HG02588 (cell line): Measurements from ENCODE around the gene MINAR1.

Experiments used
- ATAC-seq: cut with Tn5 transposase; IDR thresholded peaks from one replicate; pipeline ENCODE4 v1.9.1; 2021; ENCODE audit warnings: mild to moderate bottlenecking, moderate library complexity; ENCODE audit not compliant: unreplicated experiment

The MINAR1 gene

DNA sequence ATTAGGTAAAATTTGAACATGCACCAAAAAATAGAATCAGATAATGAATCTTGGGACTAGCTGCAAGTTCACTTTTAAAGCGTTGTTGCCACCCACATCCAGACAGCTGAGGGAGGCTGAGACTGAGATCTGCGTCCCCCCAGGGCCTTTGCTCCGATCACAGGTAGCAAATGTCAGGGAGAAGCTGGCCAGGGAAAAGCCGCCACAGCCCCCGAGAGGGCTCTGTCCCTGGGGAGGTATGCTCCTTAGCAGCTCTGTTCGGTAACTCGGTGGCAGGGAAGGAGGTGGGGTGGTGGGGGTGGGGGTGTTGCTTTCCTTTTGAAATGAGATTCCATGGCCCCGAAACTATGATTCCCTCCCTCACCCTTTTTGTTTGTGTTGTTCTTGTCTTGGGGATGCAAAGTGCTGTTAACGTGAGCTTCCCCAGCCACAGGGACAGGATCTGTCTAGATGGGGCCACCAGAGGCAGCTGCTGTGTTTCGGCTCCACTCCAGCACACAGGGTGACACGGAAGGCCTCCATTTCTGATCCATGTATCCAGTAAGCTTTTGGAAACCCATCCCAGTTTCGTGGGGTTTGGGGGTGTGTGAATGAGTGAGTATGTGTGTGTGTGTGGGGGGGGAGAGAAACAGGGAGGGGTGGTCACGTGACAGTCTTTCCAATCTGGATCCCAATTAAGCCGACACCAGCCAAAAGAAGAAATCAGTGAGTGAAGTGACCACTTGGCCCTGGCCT lies 1.1 kb upstream of the MINAR1 start:
- ATAC-seq = no peak

- no peak for ATAC-seq
Observed at GRCh38 chr15:79432345-79433275, 474 bp downstream of the MINAR1 start.

GRCh38 chr15:79433276-79433990 lies 1.3 kb downstream of the MINAR1 start:
- ATAC-seq = no peak

- ATAC-seq = no peak
Observed at GRCh38 chr15:79434361-79434760, 2.2 kb downstream of the MINAR1 start.

DNA sequence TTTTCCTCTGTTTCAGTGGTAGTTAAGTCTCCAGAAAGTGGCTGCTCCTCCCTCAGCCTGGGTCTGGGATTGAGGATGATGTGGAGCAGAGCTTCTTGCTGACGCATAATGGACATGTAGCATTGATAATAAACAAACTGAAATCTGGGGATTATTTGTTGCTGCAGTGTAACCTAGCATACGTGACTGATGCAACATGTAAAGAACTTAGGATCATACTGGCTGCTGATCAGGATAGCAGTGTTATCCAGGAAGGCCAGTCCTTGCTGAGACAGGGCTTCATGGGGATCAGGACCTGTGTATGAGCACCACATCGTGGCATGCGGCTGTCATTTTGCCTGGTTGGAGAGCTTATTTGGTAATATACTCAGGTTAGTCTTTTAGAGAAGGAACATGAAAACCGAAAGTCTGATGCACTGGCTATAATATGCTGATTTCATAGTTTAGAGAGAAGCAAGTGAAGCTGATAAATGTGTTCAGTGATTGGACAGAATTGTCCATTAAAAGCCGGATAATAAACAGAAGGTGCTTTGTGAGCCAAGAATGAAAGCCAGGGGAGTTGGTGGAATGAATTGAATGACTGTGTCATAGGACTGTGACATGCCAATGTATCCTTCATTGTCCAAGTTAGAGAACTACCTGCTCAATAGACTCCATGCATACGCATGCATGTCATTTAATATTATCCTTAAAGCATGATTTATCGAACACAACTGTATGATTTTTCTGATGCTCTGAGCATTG lies 4.1 kb downstream of the MINAR1 start:
- no peak for ATAC-seq

GRCh38 chr15:79437275-79438000 lies 5.3 kb downstream of the MINAR1 start:
- no peak for ATAC-seq

DNA sequence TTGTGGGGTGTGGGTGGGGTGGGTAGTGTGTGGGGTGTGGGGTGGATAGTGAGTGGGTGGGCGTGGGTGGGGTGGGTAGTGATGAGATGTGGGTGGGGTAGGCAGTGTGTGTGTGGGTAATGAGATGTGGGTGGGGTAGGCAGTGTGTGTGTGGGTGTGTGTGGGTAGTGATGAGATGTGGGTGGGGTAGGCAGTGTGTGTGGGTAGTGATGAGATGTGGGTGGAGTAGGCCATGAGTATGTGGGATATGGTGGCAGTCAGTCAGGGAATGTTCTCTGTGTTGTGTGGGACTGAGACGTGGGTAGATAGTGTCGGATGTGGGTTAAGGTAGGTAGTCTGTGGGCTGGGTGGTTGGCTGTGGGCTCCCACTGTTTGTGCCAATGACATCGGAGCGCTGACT lies 7.1 kb downstream of the MINAR1 start:
- no peak for ATAC-seq

- ATAC-seq = no peak
Observed at GRCh38 chr15:79440355-79440908, 8.3 kb downstream of the MINAR1 start.

GRCh38 chr15:79442911-79443310 lies 10.8 kb downstream of the MINAR1 start:
- no peak for ATAC-seq

- ATAC-seq = no peak
Observed at GRCh38 chr15:79447060-79447459, 14.9 kb downstream of the MINAR1 start.

GRCh38 chr15:79450648-79451047 lies 18.5 kb downstream of the MINAR1 start:
- no peak for ATAC-seq

- ATAC-seq = no peak
Observed at GRCh38 chr15:79451361-79451999, 19.3 kb downstream of the MINAR1 start.

DNA sequence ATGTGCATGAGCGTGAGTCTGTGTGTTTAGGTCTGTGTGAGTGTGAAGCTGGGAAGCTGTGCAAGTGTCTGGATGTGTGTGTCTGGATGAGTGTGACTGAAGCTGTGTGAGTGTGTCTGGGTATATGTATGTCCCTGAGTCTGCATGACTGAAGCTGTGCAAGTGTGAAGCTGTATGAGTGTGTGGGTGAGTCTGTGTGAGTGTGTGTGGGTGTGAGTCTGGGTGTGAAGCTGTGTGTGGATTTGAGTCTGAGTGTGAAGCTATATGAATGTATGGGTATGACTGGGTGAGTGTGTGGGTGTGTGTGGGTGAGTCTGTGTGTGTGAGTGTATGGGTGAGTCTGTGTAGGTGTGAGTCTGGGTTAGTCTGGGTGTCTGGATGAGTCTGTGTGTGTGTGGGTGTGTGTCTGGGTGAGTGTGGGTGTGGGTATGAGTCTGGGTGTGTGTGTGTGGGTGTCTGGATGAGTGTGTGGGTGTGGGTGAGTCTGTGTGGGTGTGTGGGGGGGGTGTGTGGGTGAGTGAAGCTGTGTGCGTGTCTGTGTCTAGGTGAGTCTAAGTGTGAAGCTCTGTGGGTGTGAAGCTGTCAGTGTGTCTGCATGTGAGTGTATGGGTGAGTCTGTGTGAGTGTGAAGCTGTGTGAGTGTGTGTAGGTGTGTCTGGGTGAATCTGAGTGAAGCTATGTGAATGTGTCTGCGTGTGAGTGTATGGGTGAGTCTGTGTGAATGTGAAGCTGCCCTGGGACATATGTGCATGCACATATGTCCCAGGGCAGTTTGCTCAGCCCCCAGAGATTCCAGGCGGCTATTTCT lies 20.3 kb downstream of the MINAR1 start:
- no peak for ATAC-seq

GRCh38 chr15:79453446-79453845 lies 21.3 kb downstream of the MINAR1 start:
- ATAC-seq = no peak

DNA sequence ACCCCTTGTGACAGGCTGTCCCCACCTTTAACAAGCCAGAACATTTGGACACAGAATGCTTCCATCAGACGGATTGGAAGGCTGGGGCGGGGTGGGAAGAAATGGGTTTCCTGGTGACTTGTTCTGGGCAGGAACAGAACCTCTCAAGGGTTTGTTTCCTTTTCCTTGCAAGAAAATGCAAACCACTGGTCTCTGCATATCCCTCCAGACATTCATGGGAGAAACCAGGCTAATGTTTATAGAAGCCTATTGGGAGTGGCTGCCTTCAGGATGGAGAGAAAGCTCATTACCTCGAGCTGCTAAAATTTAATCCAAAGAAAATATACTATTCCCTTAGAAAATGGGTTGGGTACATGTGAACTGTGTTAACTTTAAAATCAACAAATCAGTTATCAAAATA lies 21.9 kb downstream of the MINAR1 start:
- ATAC-seq = no peak

DNA sequence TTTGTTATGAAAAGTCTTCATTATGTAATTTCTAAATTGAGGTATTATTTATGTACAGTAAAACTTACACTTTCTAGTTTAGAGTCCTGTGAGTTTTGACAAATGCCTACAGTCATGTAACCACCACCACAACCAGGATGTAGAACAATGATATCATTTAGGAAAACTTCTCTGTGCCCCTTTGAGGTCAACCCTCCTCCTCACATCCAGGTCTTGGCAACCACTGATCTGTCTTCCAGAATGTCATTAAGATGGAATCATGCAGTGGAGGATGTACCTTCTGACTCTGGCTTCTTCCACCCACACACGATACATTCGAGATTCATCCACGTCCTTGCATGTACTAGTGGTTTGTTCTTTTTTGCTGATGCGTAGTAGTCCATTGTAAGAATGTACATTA lies 23.2 kb downstream of the MINAR1 start:
- ATAC-seq = no peak

DNA sequence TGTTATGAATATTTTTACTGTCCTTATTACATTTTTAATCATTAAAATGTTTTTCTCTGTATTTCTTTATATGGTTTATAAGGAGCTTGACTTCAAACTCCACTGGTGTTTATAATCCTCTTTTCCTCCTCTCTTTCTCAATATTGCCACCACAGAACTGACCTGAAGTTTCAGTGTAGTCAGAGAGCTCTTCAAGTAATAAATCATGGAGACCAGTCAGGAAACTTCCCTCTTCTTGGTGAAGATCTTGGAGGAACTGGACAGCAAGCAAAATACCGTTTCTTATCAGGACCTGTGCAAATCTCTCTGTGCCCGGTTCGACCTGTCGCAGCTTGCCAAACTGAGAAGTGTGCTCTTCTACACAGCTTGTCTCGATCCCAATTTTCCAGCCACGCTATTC lies 23.8 kb downstream of the MINAR1 start:
- no peak for ATAC-seq

- ATAC-seq = no peak
Observed at GRCh38 chr15:79458491-79458890, 26.4 kb downstream of the MINAR1 start.
